HL-60 (cell line): Measurements from ENCODE around the gene GRID1.

Experiments
- CTCF ChIP-seq: IDR thresholded peaks from one replicate; pipeline ENCODE4 v1.5.1; 2011; ENCODE audit warnings: low read length, control low read depth, inconsistent platforms; ENCODE audit not compliant: insufficient read depth
- REST ChIP-seq: IDR thresholded peaks from 2 replicates; pipeline ENCODE4 v1.6.1; 2012; ENCODE audit warnings: low read depth; ENCODE audit not compliant: insufficient replicate concordance

- TF ChIP-seq CTCF (no peak), REST (no peak)
These were observed 139.8 kb downstream of the GRID1 start for GRCh38 chr10:86226781-86227201.
